Stimulated activated CD4-positive, alpha-beta T cell treated with anti-CD3 and anti-CD28 coated beads, TNF-alpha, amount 100 ng/mL, for 1 hour (primary cell): ENCODE measurements around the gene OTOG.

Experiments
- DNase-seq, 3 donors: peaks; one replicate each; pipeline ENCODE4 v3.0.0-alpha.2; 2020; ENCODE audit warnings: low read depth in 3 of 3, low spot score in 1 of 3

OTOG gene

GRCh38 chr11:17547051-17547577 is at the start of gene OTOG:
Gene OTOG, plus strand, starts transcription at chr11:17547259. Its CDS starts 114 bp downstream, at chr11:17547373.
- no peak for DNase-seq

- DNase-seq = no peak
Observed at GRCh38 chr11:17498058-17498457, 49.0 kb upstream of the OTOG start.

- DNase-seq = no peak
Observed at GRCh38 chr11:17498475-17498874, 48.6 kb upstream of the OTOG start.

- DNase-seq = no peak
Observed at GRCh38 chr11:17500673-17501072, 46.4 kb upstream of the OTOG start.

- no peak for DNase-seq
Observed at GRCh38 chr11:17502630-17503029, 44.4 kb upstream of the OTOG start.

GRCh38 chr11:17504330-17505107 is 42.5 kb upstream of the OTOG start:
- peak; percentile 43 to 69 (median 44) for DNase-seq

GRCh38 chr11:17505146-17505545 is 41.9 kb upstream of the OTOG start:
- DNase-seq = no peak

GRCh38 chr11:17506314-17506713 is 40.7 kb upstream of the OTOG start:
- no peak for DNase-seq

GRCh38 chr11:17506942-17507341 is 40.1 kb upstream of the OTOG start:
- no peak for DNase-seq

GRCh38 chr11:17507773-17508172 is 39.3 kb upstream of the OTOG start:
- no peak for DNase-seq

- DNase-seq = no peak
Observed at GRCh38 chr11:17508306-17508705, 38.8 kb upstream of the OTOG start.

GRCh38 chr11:17508791-17509190 is 38.3 kb upstream of the OTOG start:
- DNase-seq = no peak

GRCh38 chr11:17510507-17511206 is 36.4 kb upstream of the OTOG start:
- DNase-seq = no peak

GRCh38 chr11:17511571-17511970 is 35.5 kb upstream of the OTOG start:
- DNase-seq = no peak

- DNase-seq = no peak
Observed at GRCh38 chr11:17512101-17512500, 35.0 kb upstream of the OTOG start.

- DNase-seq = no peak
Observed at GRCh38 chr11:17513853-17514252, 33.2 kb upstream of the OTOG start.

GRCh38 chr11:17514476-17514875 is 32.6 kb upstream of the OTOG start:
- no peak for DNase-seq

GRCh38 chr11:17515443-17516176 is 31.4 kb upstream of the OTOG start:
- no peak for DNase-seq

- DNase-seq = no peak
Observed at GRCh38 chr11:17516551-17517150, 30.4 kb upstream of the OTOG start.

GRCh38 chr11:17517186-17517585 is 29.9 kb upstream of the OTOG start:
- DNase-seq = no peak

GRCh38 chr11:17518366-17518765 is 28.7 kb upstream of the OTOG start:
- DNase-seq = no peak
